GM12872 (cell line): ENCODE data around the gene RAB7A.

ENCODE experiments used
- TF ChIP-seq, protein P1 (sequence below): IDR thresholded peaks from 3 replicates; pipeline ENCODE4 v1.5.1; 2011; ENCODE audit warnings: low read depth, mild to moderate bottlenecking, low read length, moderate library complexity; ENCODE audit not compliant: insufficient read depth

Gene RAB7A

DNA sequence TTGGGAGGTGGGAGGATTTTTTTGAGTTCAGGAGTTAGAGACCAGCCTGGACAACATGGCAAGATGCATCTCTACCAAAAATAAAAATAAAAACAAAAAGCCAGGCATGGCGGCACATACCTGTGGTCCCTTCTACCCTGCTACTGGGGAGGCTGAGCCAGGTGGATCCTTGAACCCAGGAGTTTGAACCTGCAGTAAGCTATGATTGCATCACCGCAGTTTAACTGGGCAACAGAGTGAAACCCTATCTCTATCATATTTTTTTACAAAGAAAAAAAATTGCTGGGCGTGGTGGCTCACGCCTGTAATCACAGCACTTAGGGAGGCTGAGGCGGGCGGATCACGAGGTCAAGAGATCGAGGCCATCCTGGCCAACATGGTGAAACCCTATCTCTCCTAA lies 39.5 kb upstream of the RAB7A start:
- TF ChIP-seq, protein P1, sequence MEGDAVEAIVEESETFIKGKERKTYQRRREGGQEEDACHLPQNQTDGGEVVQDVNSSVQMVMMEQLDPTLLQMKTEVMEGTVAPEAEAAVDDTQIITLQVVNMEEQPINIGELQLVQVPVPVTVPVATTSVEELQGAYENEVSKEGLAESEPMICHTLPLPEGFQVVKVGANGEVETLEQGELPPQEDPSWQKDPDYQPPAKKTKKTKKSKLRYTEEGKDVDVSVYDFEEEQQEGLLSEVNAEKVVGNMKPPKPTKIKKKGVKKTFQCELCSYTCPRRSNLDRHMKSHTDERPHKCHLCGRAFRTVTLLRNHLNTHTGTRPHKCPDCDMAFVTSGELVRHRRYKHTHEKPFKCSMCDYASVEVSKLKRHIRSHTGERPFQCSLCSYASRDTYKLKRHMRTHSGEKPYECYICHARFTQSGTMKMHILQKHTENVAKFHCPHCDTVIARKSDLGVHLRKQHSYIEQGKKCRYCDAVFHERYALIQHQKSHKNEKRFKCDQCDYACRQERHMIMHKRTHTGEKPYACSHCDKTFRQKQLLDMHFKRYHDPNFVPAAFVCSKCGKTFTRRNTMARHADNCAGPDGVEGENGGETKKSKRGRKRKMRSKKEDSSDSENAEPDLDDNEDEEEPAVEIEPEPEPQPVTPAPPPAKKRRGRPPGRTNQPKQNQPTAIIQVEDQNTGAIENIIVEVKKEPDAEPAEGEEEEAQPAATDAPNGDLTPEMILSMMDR = no peak

DNA sequence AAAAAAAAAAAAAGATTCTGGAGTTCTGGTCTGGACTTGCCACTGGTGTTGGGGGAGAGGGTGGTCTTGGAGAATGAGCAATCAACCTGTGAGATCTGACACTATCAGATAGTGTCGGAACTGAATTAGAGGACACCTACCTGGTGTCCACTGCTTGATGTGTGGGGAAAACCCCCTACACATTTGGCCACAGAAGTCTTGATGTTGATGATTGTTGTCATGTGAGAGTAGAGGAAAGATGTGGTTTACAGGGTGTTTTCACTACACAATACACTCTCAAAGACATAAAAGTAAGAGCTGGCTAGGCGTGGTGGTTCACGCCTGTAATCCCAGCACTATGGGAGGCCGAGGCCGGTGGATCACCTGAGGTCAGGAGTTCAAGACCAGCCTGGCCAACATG lies 36.9 kb upstream of the RAB7A start:
- TF ChIP-seq, protein P1 = no peak

DNA sequence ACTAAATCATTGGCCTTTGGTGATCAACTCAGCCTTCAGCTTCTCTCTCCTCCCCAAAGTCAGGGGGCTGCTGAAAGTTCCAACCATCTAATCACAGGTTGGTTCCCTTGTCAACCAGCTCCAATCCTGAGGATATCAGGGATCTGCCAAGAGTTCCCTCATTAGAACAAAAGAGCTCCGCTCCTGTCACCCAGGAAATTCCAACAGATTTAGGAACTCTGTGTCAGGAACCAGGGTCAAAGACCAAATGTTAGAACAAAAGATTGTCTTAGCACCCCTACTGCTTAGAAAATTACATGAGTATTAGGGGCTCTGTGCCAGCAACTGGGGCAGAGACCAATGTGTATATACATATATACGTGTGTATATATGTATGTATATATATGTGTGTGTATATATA lies 32.3 kb upstream of the RAB7A start:
- TF ChIP-seq, protein P1 = no peak

DNA sequence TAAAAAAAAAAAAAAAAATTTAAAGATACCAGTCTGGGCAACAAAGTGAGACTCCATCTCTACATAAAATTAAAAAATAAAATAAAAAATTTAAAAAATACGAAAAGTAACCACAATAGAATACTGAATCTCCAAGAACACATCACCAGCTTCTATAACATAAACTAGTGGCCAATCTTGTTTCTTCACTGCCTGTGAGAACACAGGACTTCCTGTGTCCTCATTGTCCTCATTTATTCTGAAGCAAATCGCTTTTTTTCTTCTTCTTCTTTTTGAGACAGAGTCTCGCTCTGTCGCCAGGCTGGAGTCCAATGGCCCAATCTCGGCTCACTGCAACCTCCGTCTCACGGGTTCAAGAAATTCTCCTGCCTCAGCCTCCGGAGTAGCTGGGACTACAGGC lies 28.6 kb upstream of the RAB7A start:
- TF ChIP-seq, protein P1 = no peak

DNA sequence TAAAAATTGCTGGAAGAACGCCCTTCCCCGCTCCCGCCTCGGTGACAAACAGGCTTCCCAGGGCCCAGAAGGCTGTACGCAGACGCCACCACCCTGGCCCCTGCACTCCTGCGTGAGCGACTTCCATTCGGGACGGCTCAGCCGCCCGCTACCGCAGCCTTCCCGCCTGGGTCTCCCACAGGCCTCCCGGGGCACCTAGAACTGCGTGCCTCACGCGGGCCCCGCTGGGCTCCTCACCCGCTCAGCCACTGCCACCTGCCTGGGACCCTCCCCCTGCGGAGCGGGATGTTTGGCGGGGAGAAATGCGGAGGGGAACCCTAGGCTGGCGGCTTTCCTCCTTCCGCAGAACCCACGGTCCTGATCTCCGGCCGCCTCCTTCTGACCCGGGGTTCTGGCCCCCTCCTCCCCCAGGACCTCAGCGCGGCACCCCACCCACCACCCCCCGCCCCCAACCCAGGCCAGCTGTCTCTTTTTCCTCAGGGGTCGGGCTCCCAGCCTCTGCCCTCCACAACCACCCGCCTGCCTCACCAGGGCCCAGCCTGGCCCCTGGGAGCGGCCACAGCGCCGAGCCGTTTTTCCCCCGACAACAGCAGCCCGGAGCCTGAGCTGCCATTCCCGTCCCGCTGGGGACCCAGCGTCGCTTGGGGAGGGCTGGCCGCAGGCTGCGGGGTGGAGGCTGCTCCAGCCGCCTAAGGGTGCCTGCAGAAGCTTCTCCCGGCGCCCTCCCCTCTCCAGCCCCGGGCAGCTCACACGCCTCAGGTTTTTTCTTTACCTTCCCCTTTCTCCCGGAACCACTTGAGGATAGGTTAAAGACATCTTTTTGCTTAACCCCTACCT lies 27.6 kb upstream of the RAB7A start:
- TF ChIP-seq, protein P1 = no peak

DNA sequence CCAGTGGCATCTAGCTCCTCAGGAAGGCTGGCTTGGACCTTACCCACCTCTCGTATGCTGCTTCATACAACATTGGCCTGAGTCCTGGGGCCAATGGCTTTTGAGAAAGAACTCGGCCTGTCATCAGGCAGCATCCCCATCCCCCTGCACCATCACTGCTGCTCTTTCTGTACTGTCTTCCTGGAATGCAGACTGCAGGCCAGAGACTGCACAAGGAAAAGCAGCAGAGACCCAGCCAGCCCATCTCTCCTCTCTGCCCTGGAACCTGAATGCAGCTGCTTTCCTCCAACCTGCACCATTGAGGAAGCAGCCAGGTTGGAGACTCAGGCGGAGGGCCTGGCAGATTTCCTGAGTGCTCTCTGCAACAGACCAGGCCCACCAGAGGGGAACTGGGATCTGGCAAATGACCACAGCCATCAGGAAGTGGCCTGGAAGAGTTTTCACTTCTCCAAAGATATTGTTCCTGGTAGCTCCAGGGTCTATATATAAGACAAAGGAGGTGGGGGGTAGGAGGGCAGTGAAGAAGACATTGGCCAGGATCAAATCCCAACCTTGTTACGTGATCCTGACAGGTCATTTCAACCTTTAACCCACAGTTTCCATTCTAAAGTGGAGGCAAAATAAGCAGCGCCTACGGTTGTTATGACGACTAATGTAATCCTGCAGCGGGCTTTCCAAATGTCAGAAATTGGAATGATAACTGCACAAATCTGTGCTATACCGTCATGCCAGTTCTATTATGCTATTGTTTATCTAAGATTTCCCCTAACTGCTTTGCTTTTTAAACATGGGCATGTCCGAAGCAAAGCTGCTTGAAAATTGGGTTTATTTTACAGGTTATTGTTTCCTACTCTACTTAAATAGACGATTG lies 24.4 kb upstream of the RAB7A start:
- TF ChIP-seq, protein P1 = no peak

DNA sequence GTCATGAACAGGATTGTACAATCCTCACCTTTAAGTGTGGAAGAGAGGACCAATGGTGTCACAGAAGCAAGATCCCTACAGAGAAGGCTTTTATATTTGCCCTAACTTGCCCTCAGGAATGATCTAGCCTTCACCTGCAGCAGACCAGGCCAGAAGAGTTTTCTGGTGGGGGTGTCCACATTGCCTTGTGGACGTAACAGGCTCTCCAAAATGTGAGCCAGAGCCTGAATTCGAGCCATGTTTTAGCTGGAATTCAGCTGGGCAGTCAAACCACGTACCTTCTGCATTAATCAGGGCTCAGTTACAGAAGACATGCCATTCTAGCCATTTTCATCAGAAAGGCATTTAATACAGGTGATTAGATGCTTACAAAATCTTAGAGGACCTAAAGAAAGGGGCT lies 23.6 kb upstream of the RAB7A start:
- TF ChIP-seq, protein P1 = no peak
